MCF 10A (cell line): ENCODE measurements around the gene CTAGE1. TPM values are rescaled to one million over a fixed set of nuclear protein-coding genes. Genes with fewer than 3 reads are reported as not detected.

Experiments used
- BruUV-seq: library from RNA; stranded (reverse); fragments of 400-500 nt; replicated peaks from 2 replicates; lab custom pipeline; 2021; lab: Mats Ljungman, UMichigan
- CTCF ChIA-PET: fragments of 300-600 bp; sonication (Branson Sonifier 250); formaldehyde crosslinking; extraction: SDS; loops from one replicate; lab custom pipeline; 2021; ENCODE audit warnings: antibody characterized with exemption, inconsistent platforms; lab: Yijun Ruan, JAX
- POLR2A ChIA-PET: fragments of 300-600, 350-650 bp; sonication (Branson Sonifier 250); formaldehyde crosslinking; extraction: SDS; loops from one replicate; lab custom pipeline; 2020; ENCODE audit warnings: antibody characterized with exemption, inconsistent platforms; lab: Yijun Ruan, JAX
- DNase-seq: peaks from one replicate; pipeline ENCODE4 v3.0.0-alpha.2; 2018; ENCODE audit not compliant: unreplicated experiment
- H3K27ac Mint-ChIP-seq: one replicate; pipeline ENCODE4 v1.8.0; 2022; ENCODE audit warnings: mild to moderate bottlenecking, low read depth, mixed read lengths; ENCODE audit not compliant: unreplicated experiment
- H3K27me3 Mint-ChIP-seq: one replicate; pipeline ENCODE4 v1.8.0; 2022; ENCODE audit warnings: mixed read lengths; ENCODE audit not compliant: insufficient read depth, unreplicated experiment
- H3K36me3 Mint-ChIP-seq: one replicate; pipeline ENCODE4 v1.8.0; 2022; ENCODE audit warnings: mild to moderate bottlenecking, moderate library complexity, mixed read lengths; ENCODE audit not compliant: insufficient read depth, unreplicated experiment
- H3K4me1 Mint-ChIP-seq: one replicate; pipeline ENCODE4 v1.8.0; 2022; ENCODE audit warnings: mixed read lengths; ENCODE audit not compliant: insufficient read depth, unreplicated experiment
- H3K4me3 Mint-ChIP-seq: one replicate; pipeline ENCODE4 v1.8.0; 2022; ENCODE audit warnings: mild to moderate bottlenecking, moderate library complexity, mixed read lengths; ENCODE audit not compliant: unreplicated experiment
- H3K9me3 Mint-ChIP-seq: one replicate; pipeline ENCODE4 v1.8.0; 2022; ENCODE audit warnings: mixed read lengths; ENCODE audit not compliant: unreplicated experiment
- intact Hi-C: fragments of 100-400 bp; cut with micrococcal nuclease; formaldehyde crosslinking; loops from 2 replicates; pipeline ENCODE4 v1.14.1; 2022
- total RNA-seq: library from RNA; stranded (reverse); gene quantifications from 2 replicates; pipeline ENCODE4 v1.2.3, GENCODE V29; 2022
- TF ChIP-seq, protein P1 (sequence below): fragments of 200-600 bp; IDR thresholded peaks from one replicate; pipeline ENCODE4 v1.8.0; 2022; ENCODE audit warnings: antibody characterized with exemption, mild to moderate bottlenecking; ENCODE audit not compliant: unreplicated experiment

Gene CTAGE1
- total RNA-seq, 1 experiment from 2014 or later = not detected

DNA sequence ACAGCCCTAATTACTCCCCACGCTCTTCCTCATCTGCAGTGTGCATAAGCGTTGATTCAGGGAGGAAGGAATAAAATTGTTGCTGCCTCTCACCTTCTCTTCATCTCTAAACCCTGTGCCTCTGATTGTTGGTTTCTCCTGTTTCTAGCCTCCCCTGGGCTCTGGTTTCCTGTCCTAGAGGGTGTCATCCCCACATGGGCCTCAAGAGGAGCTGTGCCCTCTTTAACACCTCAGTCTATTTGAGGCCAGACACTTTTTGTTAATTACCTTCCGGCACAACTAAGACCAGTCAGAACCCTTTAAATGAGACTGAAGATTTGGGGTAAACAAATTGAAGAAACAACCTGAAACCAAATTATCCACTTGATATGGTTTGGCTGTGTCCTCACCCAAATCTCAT, 9.7 kb downstream of the CTAGE1 start:
- POLR2A ChIA-PET = interaction anchor here (0.6 kb wide), 1 partner anchor 56 kb away, joined by 3 read pairs; no protein-coding TSS in a partner anchor
- intact Hi-C loops = no loop called here
- no peak overlapping the region for H3K4me3 Mint-ChIP-seq
- peaks cover 24% of the 10 kb centered on the region for H3K9me3 Mint-ChIP-seq
- TF ChIP-seq, protein P1, sequence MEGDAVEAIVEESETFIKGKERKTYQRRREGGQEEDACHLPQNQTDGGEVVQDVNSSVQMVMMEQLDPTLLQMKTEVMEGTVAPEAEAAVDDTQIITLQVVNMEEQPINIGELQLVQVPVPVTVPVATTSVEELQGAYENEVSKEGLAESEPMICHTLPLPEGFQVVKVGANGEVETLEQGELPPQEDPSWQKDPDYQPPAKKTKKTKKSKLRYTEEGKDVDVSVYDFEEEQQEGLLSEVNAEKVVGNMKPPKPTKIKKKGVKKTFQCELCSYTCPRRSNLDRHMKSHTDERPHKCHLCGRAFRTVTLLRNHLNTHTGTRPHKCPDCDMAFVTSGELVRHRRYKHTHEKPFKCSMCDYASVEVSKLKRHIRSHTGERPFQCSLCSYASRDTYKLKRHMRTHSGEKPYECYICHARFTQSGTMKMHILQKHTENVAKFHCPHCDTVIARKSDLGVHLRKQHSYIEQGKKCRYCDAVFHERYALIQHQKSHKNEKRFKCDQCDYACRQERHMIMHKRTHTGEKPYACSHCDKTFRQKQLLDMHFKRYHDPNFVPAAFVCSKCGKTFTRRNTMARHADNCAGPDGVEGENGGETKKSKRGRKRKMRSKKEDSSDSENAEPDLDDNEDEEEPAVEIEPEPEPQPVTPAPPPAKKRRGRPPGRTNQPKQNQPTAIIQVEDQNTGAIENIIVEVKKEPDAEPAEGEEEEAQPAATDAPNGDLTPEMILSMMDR = no peak
- no peaks in the 10 kb centered on the region for H3K27me3 Mint-ChIP-seq
- no peak overlapping the region for H3K27ac Mint-ChIP-seq
- no peaks in the 10 kb centered on the region for H3K36me3 Mint-ChIP-seq
- CTCF ChIA-PET = interaction anchor here (1.5 kb wide), 1 partner anchor 156 kb away, joined by 4 read pairs; no protein-coding TSS in a partner anchor
- H3K4me1 Mint-ChIP-seq = peaks cover 3% of the 10 kb centered on the region
- no peak for DNase-seq
- no TSS peak for BruUV-seq

DNA sequence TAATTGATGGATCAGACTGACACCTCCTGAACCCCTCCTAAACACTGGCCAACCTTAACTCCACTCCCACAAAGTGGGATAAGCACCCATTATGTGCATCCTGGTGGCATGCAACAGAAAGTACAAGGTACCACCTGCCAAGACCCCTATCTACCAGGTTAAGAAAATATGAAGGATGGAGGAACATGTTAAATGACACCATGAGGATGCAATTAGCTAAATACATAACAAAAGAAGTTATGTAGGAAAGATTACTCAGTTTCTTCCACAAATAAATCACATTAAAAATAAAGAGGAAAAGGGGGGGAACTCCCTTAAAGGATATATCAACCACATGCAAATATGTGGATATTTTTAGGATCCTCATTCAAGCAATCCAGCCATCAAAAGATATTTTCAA, 12.6 kb downstream of the CTAGE1 start:
- H3K27ac Mint-ChIP-seq = no peak overlapping the region

DNA sequence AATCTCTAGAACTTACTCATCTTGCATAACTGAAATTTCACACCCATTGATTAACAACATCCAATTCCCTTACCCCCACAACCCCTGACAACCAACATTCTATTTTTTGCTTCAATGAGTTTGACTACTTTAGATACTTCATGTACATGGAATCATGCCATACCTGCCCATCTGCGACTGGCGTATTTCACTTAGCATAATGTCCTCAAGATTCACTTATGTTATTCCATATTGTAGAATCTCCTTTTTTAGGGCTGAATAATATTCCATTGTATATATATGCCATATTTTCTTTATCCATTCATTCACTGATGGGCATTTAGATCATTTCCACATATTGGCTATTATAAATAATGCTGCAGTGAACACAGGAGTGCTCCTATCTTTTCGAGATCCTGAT, 13.8 kb downstream of the CTAGE1 start:
- Mint-ChIP-seq H3K4me3 (no peak overlapping the region), H3K4me1 (no peaks in the 10 kb centered on the region), H3K27me3 (no peaks in the 10 kb centered on the region), H3K27ac (no peak overlapping the region), H3K36me3 (no peaks in the 10 kb centered on the region), H3K9me3 (peaks cover 17% of the 10 kb centered on the region)
- ChIA-PET CTCF (interaction anchor here (0.6 kb wide), 1 partner anchor 39 kb away, joined by 3 read pairs; no protein-coding TSS in a partner anchor), POLR2A (no interaction called here)
- intact Hi-C loops = no loop called here
- BruUV-seq = no TSS peak
- no peak for DNase-seq
- TF ChIP-seq, protein P1 = no peak

More for the DNA sequence above, 12.6 kb downstream of the CTAGE1 start:
- Mint-ChIP-seq H3K4me3 (no peak overlapping the region), H3K27me3 (no peaks in the 10 kb centered on the region), H3K9me3 (peaks cover 24% of the 10 kb centered on the region), H3K4me1 (no peaks in the 10 kb centered on the region), H3K36me3 (no peaks in the 10 kb centered on the region)
- ChIA-PET POLR2A (no interaction called here), CTCF (no interaction called here)
- intact Hi-C loops = no loop called here
- no peak for DNase-seq
- no TSS peak for BruUV-seq
- TF ChIP-seq, protein P1 = no peak

DNA sequence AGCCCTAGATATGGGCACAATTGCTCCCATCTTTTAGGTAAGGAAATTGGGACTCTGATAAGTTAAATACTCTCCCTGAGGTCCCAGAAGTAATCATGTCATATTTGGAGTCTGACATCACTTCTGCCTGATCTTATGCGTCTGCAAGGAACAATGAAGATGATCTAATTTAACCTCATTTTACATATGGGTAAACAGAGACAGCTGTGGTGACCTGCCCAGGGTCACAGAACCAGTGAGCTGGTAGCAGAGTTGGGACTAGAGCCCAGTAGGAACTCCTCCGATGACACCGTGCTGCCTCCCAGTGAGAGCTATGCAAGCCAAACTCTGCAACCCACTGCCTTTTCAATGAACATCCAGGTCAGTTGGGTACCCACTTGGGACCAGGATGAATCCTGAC, 17.8 kb downstream of the CTAGE1 start:
- Mint-ChIP-seq H3K27ac (no peak overlapping the region), H3K4me1 (no peaks in the 10 kb centered on the region), H3K36me3 (no peaks in the 10 kb centered on the region), H3K4me3 (no peak overlapping the region), H3K9me3 (no peaks in the 10 kb centered on the region), H3K27me3 (no peaks in the 10 kb centered on the region)
- CTCF ChIA-PET = interaction anchor here (0.6 kb wide), 1 partner anchor 251 kb away, joined by 3 read pairs; no protein-coding TSS in a partner anchor
- POLR2A ChIA-PET = interaction anchor here (0.6 kb wide), 1 partner anchor 10 kb away, joined by 3 read pairs; no protein-coding TSS in a partner anchor
- no peak for DNase-seq
- TF ChIP-seq, protein P1 = no peak
- intact Hi-C loops = no loop called here
- BruUV-seq = no TSS peak
